ENCODE data around the gene L3MBTL4. TPM values are rescaled to one million over a fixed set of nuclear protein-coding genes. Genes with fewer than 3 reads are reported as not detected.

The L3MBTL4 gene
- total and polyA plus RNA-seq, 2 experiments from 2014 or later, result 4.1 to 14.1 TPM

- Histone ChIP-seq H3K79me2 (no peaks in the 10 kb centered on the region), H3K9me3 (ENCODE audit: low read depth) (no peaks in the 10 kb centered on the region), H3K27me3 (no peaks in the 10 kb centered on the region), H4K20me1 (ENCODE audit: insufficient read depth, poor library complexity, severe bottlenecking) (no peaks in the 10 kb centered on the region), H3K4me1 (ENCODE audit: insufficient read depth) (no peaks in the 10 kb centered on the region), H3K4me3 (no peak overlapping the region), H3K4me2 (no peak overlapping the region), H3K27ac (no peak overlapping the region), H3K36me3 (replicated peaks; ENCODE audit: insufficient read depth, low read depth) (no peaks in the 10 kb centered on the region), H2AFZ (no peak overlapping the region), H3K9me2 (replicated peaks; ENCODE audit: insufficient read depth) (no peaks in the 10 kb centered on the region)
- no peak for TF ChIP-seq EZH2phosphoT487 (IDR thresholded peaks at IDR 0.05; ENCODE audit: low read depth, severe bottlenecking, unreplicated experiment)
- no peak for TF ChIP-seq EZH2 (IDR thresholded peaks at IDR 0.05; ENCODE audit: borderline replicate concordance)
- TF ChIP-seq CTCF (IDR thresholded peaks at IDR 0.05; ENCODE audit: poor library complexity), result no peak
- WGBS (ENCODE audit: low lambda C conversion rate, missing lambda C conversion rate), result 93% methylated on average over 5 of the region's 5 CpGs
- no peak for DNase-seq (ENCODE audit: low spot score)
These were observed 399.3 kb downstream of the L3MBTL4 start for GRCh38 chr18:6015364-6015763.

- TF ChIP-seq EZH2phosphoT487 (IDR thresholded peaks at IDR 0.05; ENCODE audit: low read depth, severe bottlenecking, unreplicated experiment) (no peak), CTCF (IDR thresholded peaks at IDR 0.05; ENCODE audit: poor library complexity) (no peak), EZH2 (IDR thresholded peaks at IDR 0.05; ENCODE audit: borderline replicate concordance) (no peak)
- Histone ChIP-seq H3K27ac (no peak overlapping the region), H3K9me3 (ENCODE audit: low read depth) (no peaks in the 10 kb centered on the region), H2AFZ (no peak overlapping the region), H3K9me2 (replicated peaks; ENCODE audit: insufficient read depth) (no peaks in the 10 kb centered on the region), H3K4me3 (no peak overlapping the region), H3K27me3 (no peaks in the 10 kb centered on the region), H3K4me1 (ENCODE audit: insufficient read depth) (peaks cover 5% of the 10 kb centered on the region), H3K36me3 (replicated peaks; ENCODE audit: insufficient read depth, low read depth) (no peaks in the 10 kb centered on the region), H3K4me2 (no peak overlapping the region), H3K79me2 (no peaks in the 10 kb centered on the region), H4K20me1 (ENCODE audit: insufficient read depth, poor library complexity, severe bottlenecking) (no peaks in the 10 kb centered on the region)
- 92% methylated on average over 11 of the region's 11 CpGs for WGBS (ENCODE audit: low lambda C conversion rate, missing lambda C conversion rate)
- no peak for DNase-seq (ENCODE audit: low spot score)
These were observed 401.4 kb downstream of the L3MBTL4 start for GRCh38 chr18:6013171-6013810.

GRCh38 chr18:6010921-6011320 lies 403.8 kb downstream of the L3MBTL4 start:
- H3K4me2 ChIP-seq, result no peak overlapping the region
- H3K27me3 ChIP-seq, result no peaks in the 10 kb centered on the region
- H3K79me2 ChIP-seq, result no peaks in the 10 kb centered on the region
- peaks cover 5% of the 10 kb centered on the region for H3K4me1 ChIP-seq (ENCODE audit: insufficient read depth)
- H3K9me3 ChIP-seq (ENCODE audit: low read depth), result no peaks in the 10 kb centered on the region
- no peak for TF ChIP-seq CTCF (IDR thresholded peaks at IDR 0.05; ENCODE audit: poor library complexity)
- H3K27ac ChIP-seq, result no peak overlapping the region
- 87% methylated on average over 1 of the region's 1 CpG for WGBS (ENCODE audit: low lambda C conversion rate, missing lambda C conversion rate)
- DNase-seq (ENCODE audit: low spot score), result no peak
- no peaks in the 10 kb centered on the region for H3K36me3 ChIP-seq (replicated peaks; ENCODE audit: insufficient read depth, low read depth)
- no peak overlapping the region for H3K4me3 ChIP-seq
- H4K20me1 ChIP-seq (ENCODE audit: insufficient read depth, poor library complexity, severe bottlenecking), result no peaks in the 10 kb centered on the region
- no peaks in the 10 kb centered on the region for H3K9me2 ChIP-seq (replicated peaks; ENCODE audit: insufficient read depth)
- H2AFZ ChIP-seq, result no peak overlapping the region

GRCh38 chr18:6010284-6010683 lies 404.4 kb downstream of the L3MBTL4 start:
- H3K4me1 ChIP-seq (ENCODE audit: insufficient read depth), result peaks cover 5% of the 10 kb centered on the region
- TF ChIP-seq EZH2 (IDR thresholded peaks at IDR 0.05; ENCODE audit: borderline replicate concordance) (no peak), CTCF (IDR thresholded peaks at IDR 0.05; ENCODE audit: poor library complexity) (no peak), EZH2phosphoT487 (IDR thresholded peaks at IDR 0.05; ENCODE audit: low read depth, severe bottlenecking, unreplicated experiment) (no peak)
- H2AFZ ChIP-seq, result no peak overlapping the region
- H3K9me2 ChIP-seq (replicated peaks; ENCODE audit: insufficient read depth), result no peaks in the 10 kb centered on the region
- no peaks in the 10 kb centered on the region for H3K79me2 ChIP-seq
- no peak overlapping the region for H3K4me2 ChIP-seq
- DNase-seq (ENCODE audit: low spot score), result no peak
- H3K9me3 ChIP-seq (ENCODE audit: low read depth), result no peaks in the 10 kb centered on the region
- no peak overlapping the region for H3K27ac ChIP-seq
- H4K20me1 ChIP-seq (ENCODE audit: insufficient read depth, poor library complexity, severe bottlenecking), result no peaks in the 10 kb centered on the region
- H3K36me3 ChIP-seq (replicated peaks; ENCODE audit: insufficient read depth, low read depth), result no peaks in the 10 kb centered on the region
- no peaks in the 10 kb centered on the region for H3K27me3 ChIP-seq
- 82% methylated on average over 5 of the region's 5 CpGs for WGBS (ENCODE audit: low lambda C conversion rate, missing lambda C conversion rate)
- no peak overlapping the region for H3K4me3 ChIP-seq

Data from hepatocyte (in vitro differentiated cells).